K562 (cell line): ENCODE data around the gene HPCAL1.

Experiments
- ATF1 ChIP-seq, 2 experiments: fragments of 450-650 bp in 1 of 2; IDR thresholded peaks; 2 replicates each; pipeline ENCODE4 v1.6.1; 2016; ENCODE audit warnings: missing compliant biosample characterization in 1 of 2, missing genetic modification characterization in 1 of 2
- BRF2 ChIP-seq: IDR thresholded peaks from 3 replicates; pipeline ENCODE4 v1.6.1; 2011; ENCODE audit warnings: borderline replicate concordance, mild to moderate bottlenecking; ENCODE audit not compliant: insufficient read length, insufficient read depth
- CREB1 ChIP-seq, 2 experiments: sonication (generic) in 1 of 2; formaldehyde crosslinking in 1 of 2; IDR thresholded peaks; 2 replicates each; pipeline versions ENCODE4 v1.6.1 to v1.8.0; 2012 to 2022; ENCODE audit warnings: inconsistent platforms in 1 of 2, mild to moderate bottlenecking in 1 of 2, missing genetic modification reagents in 1 of 2, moderate library complexity in 1 of 2
- CTCF ChIP-seq, 3 experiments: IDR thresholded peaks in 2 of 3; conservative IDR thresholded peaks in 1 of 3; 2 replicates each; pipeline ENCODE4 v1.5.1; 2011 to 2012; ENCODE audit warnings: low read length in 3 of 3, mild to moderate bottlenecking in 3 of 3, control low read depth in 2 of 3, improper control_type of control experiment in 1 of 3, inconsistent platforms in 1 of 3, low read depth in 1 of 3, mixed read lengths in 1 of 3, moderate library complexity in 1 of 3; ENCODE audit not compliant: insufficient read depth in 2 of 3
- MNT ChIP-seq, 2 experiments: fragments of 450-650 bp; conservative IDR thresholded peaks; 2 replicates each; pipeline ENCODE4 v1.6.1; 2017; ENCODE audit warnings: mild to moderate bottlenecking in 2 of 2, moderate library complexity in 2 of 2
- NR1H2 ChIP-seq: sonication (generic); formaldehyde crosslinking; IDR thresholded peaks from 2 replicates; pipeline ENCODE4 v1.4.0; 2020; ENCODE audit warnings: mild to moderate bottlenecking, missing genetic modification reagents
- PBX2 ChIP-seq, 2 experiments: IDR thresholded peaks in 1 of 2; conservative IDR thresholded peaks in 1 of 2; 2 replicates each; pipeline ENCODE4 v1.6.1; 2016; ENCODE audit warnings: low read depth in 2 of 2, mild to moderate bottlenecking in 1 of 2, missing compliant biosample characterization in 1 of 2, missing genetic modification characterization in 1 of 2, moderate library complexity in 1 of 2
- POLR2A ChIP-seq: fragments of 450-650 bp; conservative IDR thresholded peaks from 2 replicates; pipeline ENCODE4 v1.6.1; 2016
- RAD21 ChIP-seq, 2 experiments: fragments of 250-450 bp in 1 of 2; fragments of 450-650 bp in 1 of 2; sonication (Bioruptor Pico) in 1 of 2; formaldehyde crosslinking in 1 of 2; IDR thresholded peaks in 1 of 2; conservative IDR thresholded peaks in 1 of 2; 2 replicates each; pipeline versions ENCODE4 v1.4.0 to v1.8.0; 2020 to 2022; ENCODE audit warnings: mild to moderate bottlenecking in 2 of 2, moderate library complexity in 1 of 2
- ZNF3 ChIP-seq: fragments of 250-450 bp; sonication (Bioruptor Pico); IDR thresholded peaks from 2 replicates; pipeline ENCODE4 v1.5.0; 2021; ENCODE audit warnings: mild to moderate bottlenecking, moderate library complexity

- TF ChIP-seq CTCF (IDR thresholded peaks at IDR 0.05 in 2 of 3, conservative IDR thresholded peaks at IDR 0.05 in 1 of 3; ENCODE audit: insufficient read depth in 2 of 3, low read depth in 1 of 3, low read length in 3 of 3) (no peak), ZNF3 (CRISPR knock-in tag) (no peak), RAD21 (CRISPR knock-in tag; conservative IDR thresholded peaks at IDR 0.05 in 1 of 2, IDR thresholded peaks at IDR 0.05 in 1 of 2) (no peak), BRF2 (no peak), PBX2 (CRISPR knock-in tag; IDR thresholded peaks at IDR 0.05; ENCODE audit: low read depth) (no peak), PBX2 (tag; conservative IDR thresholded peaks at IDR 0.05; ENCODE audit: low read depth) (no peak), ATF1 (CRISPR knock-in tag; IDR thresholded peaks at IDR 0.05) (no peak), ATF1 (tag; IDR thresholded peaks at IDR 0.05) (no peak), CREB1 (IDR thresholded peaks at IDR 0.05) (no peak), CREB1 (CRISPR knock-in tag; IDR thresholded peaks at IDR 0.05) (no peak), MNT (conservative IDR thresholded peaks at IDR 0.05) (no peak), POLR2A (no peak), NR1H2 (CRISPR knock-in tag) (no peak)
Observed at GRCh38 chr2:10338270-10339188, 35.8 kb downstream of the HPCAL1 start.
